DND-41 (cell line): ENCODE data around the gene HTT.

Experiments
- EZH2 ChIP-seq: IDR thresholded peaks from 3 replicates; pipeline ENCODE4 v1.6.1; 2012; ENCODE audit warnings: borderline replicate concordance, low read depth, mild to moderate bottlenecking, moderate library complexity, low read length, inconsistent platforms; ENCODE audit not compliant: severe bottlenecking
- TF ChIP-seq, protein P1 (sequence below): IDR thresholded peaks from 2 replicates; pipeline ENCODE4 v1.5.1; 2012; ENCODE audit warnings: borderline replicate concordance, low read length, moderate library complexity, mild to moderate bottlenecking; ENCODE audit not compliant: poor library complexity, severe bottlenecking; ENCODE audit errors: extremely low read depth

DNA sequence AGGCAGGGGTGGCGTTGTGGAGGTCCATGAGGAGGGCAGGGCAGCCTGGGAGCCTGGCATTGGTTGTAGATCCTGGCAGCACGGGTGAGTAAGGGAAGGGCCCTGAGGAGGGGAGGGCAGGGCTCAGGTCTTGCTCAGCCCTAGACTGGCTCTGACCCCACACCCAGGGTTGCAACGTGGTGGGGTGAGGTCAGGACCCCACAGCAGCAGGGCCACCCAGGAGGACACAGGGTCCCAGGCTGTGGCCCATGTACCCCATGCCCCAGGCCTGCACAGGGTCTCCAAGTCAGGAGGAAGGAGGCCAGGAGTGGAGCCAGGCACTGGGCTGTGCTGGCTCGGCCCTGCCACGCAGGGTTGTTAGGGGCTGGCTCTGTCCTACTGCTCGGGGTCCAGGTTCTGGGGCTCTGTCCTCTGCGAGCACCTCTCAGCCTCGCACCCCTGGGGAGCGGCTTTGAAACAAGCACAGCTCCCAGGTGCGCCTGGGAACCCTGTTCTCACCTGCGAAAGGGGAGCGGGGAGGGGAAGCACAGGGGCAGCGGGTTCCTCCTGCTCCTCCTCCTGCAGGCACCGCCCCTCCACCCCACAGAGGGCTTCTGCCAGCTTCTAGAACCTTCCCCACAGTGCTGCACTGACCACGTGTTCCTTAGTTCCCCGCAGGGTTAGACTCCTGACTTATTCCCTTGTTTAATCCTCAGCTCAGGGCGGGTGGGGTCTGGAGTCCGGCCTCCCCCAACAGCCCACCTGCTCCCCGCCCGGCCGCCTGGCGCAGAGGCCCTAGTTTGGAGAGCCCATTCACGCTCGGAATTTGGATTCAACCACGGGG lies 194.8 kb downstream of the HTT start:
- TF ChIP-seq EZH2: no peak
- TF ChIP-seq, protein P1, sequence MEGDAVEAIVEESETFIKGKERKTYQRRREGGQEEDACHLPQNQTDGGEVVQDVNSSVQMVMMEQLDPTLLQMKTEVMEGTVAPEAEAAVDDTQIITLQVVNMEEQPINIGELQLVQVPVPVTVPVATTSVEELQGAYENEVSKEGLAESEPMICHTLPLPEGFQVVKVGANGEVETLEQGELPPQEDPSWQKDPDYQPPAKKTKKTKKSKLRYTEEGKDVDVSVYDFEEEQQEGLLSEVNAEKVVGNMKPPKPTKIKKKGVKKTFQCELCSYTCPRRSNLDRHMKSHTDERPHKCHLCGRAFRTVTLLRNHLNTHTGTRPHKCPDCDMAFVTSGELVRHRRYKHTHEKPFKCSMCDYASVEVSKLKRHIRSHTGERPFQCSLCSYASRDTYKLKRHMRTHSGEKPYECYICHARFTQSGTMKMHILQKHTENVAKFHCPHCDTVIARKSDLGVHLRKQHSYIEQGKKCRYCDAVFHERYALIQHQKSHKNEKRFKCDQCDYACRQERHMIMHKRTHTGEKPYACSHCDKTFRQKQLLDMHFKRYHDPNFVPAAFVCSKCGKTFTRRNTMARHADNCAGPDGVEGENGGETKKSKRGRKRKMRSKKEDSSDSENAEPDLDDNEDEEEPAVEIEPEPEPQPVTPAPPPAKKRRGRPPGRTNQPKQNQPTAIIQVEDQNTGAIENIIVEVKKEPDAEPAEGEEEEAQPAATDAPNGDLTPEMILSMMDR: no peak
